Adrenal gland (tissue), 5 donors: ENCODE measurements around the gene TMEM163.

Experiments used
- POLR2A ChIP-seq, 2 donors: fragments of 450-650 bp; IDR thresholded peaks; one replicate each; pipeline ENCODE4 v1.6.1; 2017; ENCODE audit warnings: antibody characterized with exemption in 2 of 2, mild to moderate bottlenecking in 2 of 2, moderate library complexity in 1 of 2
- TF ChIP-seq, protein P1 (sequence below), 6 experiments: fragments of 450-650 bp in 4 of 6; fragments of 200-600 bp in 2 of 6; sonication (generic) in 1 of 6; IDR thresholded peaks; 1 replicate in 5 of 6; 2 replicates in 1 of 6; pipeline versions ENCODE4 v1.5.1 to v1.8.0; 2016 to 2021; ENCODE audit warnings: antibody characterized with exemption in 6 of 6, mild to moderate bottlenecking in 2 of 6, moderate library complexity in 1 of 6
- donor health status: DM: no; HTN: no; CAD: no.

DNA sequence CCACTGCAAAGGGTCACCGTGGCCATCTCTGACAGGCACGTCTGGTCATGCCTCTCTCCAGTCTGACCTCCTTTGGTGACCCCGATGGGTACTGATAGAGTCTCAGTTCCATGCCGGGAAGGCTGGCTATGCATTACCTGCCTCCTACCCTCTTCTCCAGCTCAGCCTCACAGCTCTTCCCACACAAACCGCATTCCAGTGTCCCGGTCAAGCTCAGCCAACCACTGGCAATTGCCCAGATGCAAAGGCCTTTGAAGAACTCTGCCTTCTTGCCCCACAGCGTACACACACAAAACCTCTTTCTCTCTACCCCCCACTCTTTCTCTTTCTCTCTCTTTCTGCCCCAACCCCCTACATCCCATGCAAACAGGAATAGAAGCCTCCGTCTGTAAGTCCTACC, 37.6 kb downstream of the TMEM163 start:
- TF ChIP-seq, protein P1, sequence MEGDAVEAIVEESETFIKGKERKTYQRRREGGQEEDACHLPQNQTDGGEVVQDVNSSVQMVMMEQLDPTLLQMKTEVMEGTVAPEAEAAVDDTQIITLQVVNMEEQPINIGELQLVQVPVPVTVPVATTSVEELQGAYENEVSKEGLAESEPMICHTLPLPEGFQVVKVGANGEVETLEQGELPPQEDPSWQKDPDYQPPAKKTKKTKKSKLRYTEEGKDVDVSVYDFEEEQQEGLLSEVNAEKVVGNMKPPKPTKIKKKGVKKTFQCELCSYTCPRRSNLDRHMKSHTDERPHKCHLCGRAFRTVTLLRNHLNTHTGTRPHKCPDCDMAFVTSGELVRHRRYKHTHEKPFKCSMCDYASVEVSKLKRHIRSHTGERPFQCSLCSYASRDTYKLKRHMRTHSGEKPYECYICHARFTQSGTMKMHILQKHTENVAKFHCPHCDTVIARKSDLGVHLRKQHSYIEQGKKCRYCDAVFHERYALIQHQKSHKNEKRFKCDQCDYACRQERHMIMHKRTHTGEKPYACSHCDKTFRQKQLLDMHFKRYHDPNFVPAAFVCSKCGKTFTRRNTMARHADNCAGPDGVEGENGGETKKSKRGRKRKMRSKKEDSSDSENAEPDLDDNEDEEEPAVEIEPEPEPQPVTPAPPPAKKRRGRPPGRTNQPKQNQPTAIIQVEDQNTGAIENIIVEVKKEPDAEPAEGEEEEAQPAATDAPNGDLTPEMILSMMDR (IDR thresholded peaks at IDR 0.05), result no peak
- no peak for TF ChIP-seq POLR2A (IDR thresholded peaks at IDR 0.05)
